GM12874 (cell line): Measurements from ENCODE around the gene ISOC2.

Source experiments
- CTCF ChIP-seq: IDR thresholded peaks from 2 replicates; pipeline ENCODE4 v1.5.1; 2011; ENCODE audit warnings: low read depth, mild to moderate bottlenecking, control low read depth, low read length, moderate library complexity; ENCODE audit not compliant: insufficient read depth

ISOC2 gene

GRCh38 chr19:55461974-55462626 is 658 bp upstream of the ISOC2 start:
- TF ChIP-seq CTCF = no peak

GRCh38 chr19:55460670-55461258 is 678 bp downstream of the ISOC2 start:
- TF ChIP-seq CTCF = no peak

GRCh38 chr19:55459950-55460657 is 1.3 kb downstream of the ISOC2 start:
- no peak for TF ChIP-seq CTCF

- no peak for TF ChIP-seq CTCF
These were observed 1.9 kb downstream of the ISOC2 start for GRCh38 chr19:55459551-55459949.

GRCh38 chr19:55457683-55458457 is 3.6 kb downstream of the ISOC2 start:
- TF ChIP-seq CTCF = no peak

GRCh38 chr19:55456347-55456746 is 5.1 kb downstream of the ISOC2 start:
- TF ChIP-seq CTCF = no peak
